Gastrocnemius medialis (tissue), 4 donors: ENCODE data around the gene RAB39A. TPM values are rescaled to one million over a fixed set of nuclear protein-coding genes. Genes with fewer than 3 reads are reported as not detected.
"Not testable (repeated sequence)": the region's sequence is repeated elsewhere in the genome, so short reads cannot be mapped to it uniquely, and the experiment has no call there.

Experiments
- ATAC-seq, 2 donors: fragments of 150-250 bp; one replicate each; pipeline ENCODE4 v1.9.1; 2016
- DNase-seq, 2 donors: peaks; one replicate each; pipeline ENCODE4 v3.0.0-alpha.2; 2019
- H3K27ac ChIP-seq, 4 donors: fragments of 200-600 bp; sonication (generic); 1 replicate in 1 of 4; 2 replicates in 3 of 4; pipeline ENCODE4 v1.5.1; 2016 to 2018; ENCODE audit warnings: mild to moderate bottlenecking in 2 of 4, moderate library complexity in 1 of 4
- H3K27me3 ChIP-seq, 3 donors: fragments of 200-600 bp; sonication (generic) in 2 of 3; 1 replicate in 1 of 3; 2 replicates in 2 of 3; pipeline versions ENCODE4 v1.5.1 to v1.6.0; 2016 to 2019; ENCODE audit warnings: mild to moderate bottlenecking in 1 of 3, moderate library complexity in 1 of 3
- H3K36me3 ChIP-seq, 2 donors: fragments of 200-600 bp; sonication (generic) in 1 of 2; one replicate each; pipeline ENCODE4 v1.5.1; 2017 to 2018
- H3K4me1 ChIP-seq, 2 donors: fragments of 200-600 bp; sonication (generic) in 1 of 2; one replicate each; pipeline ENCODE4 v1.5.1; 2016 to 2017; ENCODE audit warnings: mild to moderate bottlenecking in 2 of 2
- H3K4me3 ChIP-seq, 4 donors: fragments of 200-600 bp; sonication (generic) in 3 of 4; 1 replicate in 1 of 4; 2 replicates in 3 of 4; pipeline ENCODE4 v1.5.1; 2016 to 2019; ENCODE audit warnings: mild to moderate bottlenecking in 2 of 4
- H3K9me3 ChIP-seq, 3 donors: fragments of 200-600 bp; sonication (generic) in 2 of 3; 1 replicate in 1 of 3; 2 replicates in 2 of 3; pipeline ENCODE4 v1.5.1; 2016 to 2019
- CTCF ChIP-seq, 5 experiments: fragments of 450-650 bp in 3 of 5; fragments of 200-600 bp in 2 of 5; sonication (generic) in 2 of 5; IDR thresholded peaks in 4 of 5; conservative IDR thresholded peaks in 1 of 5; 1 replicate in 4 of 5; 2 replicates in 1 of 5; pipeline ENCODE4 v1.5.1; 2016 to 2019; ENCODE audit warnings: antibody characterized with exemption in 5 of 5, mild to moderate bottlenecking in 3 of 5, moderate library complexity in 3 of 5
- POLR2A ChIP-seq, 2 donors: fragments of 450-650 bp; IDR thresholded peaks; one replicate each; pipeline ENCODE4 v1.6.1; 2017; ENCODE audit warnings: antibody characterized with exemption in 2 of 2, mild to moderate bottlenecking in 2 of 2, moderate library complexity in 2 of 2
- in situ Hi-C, 4 donors: fragments of 200-750 bp; cut with MboI; loops; one replicate each; pipeline versions ENCODE4 v1.15.0 to v1.8.0; 2017; ENCODE audit warnings: low sequenced_read_pairs in 4 of 4
- intact Hi-C: fragments of 100-400 bp; cut with DNase I; formaldehyde crosslinking; loops from one replicate; pipeline ENCODE4 v1.15.1; 2023; ENCODE audit warnings: low total_unique reads
- total RNA-seq, 4 donors: library from RNA; depleted of rRNA; stranded (reverse); fragments of >200 nt; gene quantifications; one replicate each; pipeline versions ENCODE4 v1.1.0 to v1.2.3, GENCODE V29; 2016

RAB39A gene
- total RNA-seq, 4 donors from 2014 or later, result 0.22 TPM; not detected in 3

DNA sequence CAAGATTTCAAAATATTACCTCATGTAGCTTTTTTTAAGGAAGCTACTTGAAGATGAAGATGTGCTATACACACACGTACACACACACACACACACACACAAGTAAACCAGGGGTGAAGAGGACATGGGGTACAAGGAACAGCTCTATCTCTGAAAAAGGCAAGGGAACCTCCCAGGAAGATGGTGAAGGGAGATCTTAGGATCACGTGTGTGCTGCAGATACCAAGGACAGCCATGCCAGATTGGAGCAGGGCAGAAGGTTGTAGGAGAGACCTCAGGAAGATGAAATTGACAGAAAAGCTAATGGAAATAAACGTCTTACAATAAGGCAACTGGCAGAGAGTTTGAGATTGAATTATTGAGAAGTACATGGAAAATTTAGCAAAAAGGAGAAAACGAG lies 19.7 kb downstream of the RAB39A start:
- H3K9me3 ChIP-seq, result no peaks in the 10 kb centered on the region
- no peak for DNase-seq
- H3K27ac ChIP-seq, result no peak overlapping the region
- no peak overlapping the region for H3K4me3 ChIP-seq
- no peaks in the 10 kb centered on the region for H3K4me1 ChIP-seq
- TF ChIP-seq POLR2A (IDR thresholded peaks at IDR 0.05) (no peak), CTCF (IDR thresholded peaks at IDR 0.05 in 4 of 5, conservative IDR thresholded peaks at IDR 0.05 in 1 of 5) (no peak)
- H3K36me3 ChIP-seq, result no peaks in the 10 kb centered on the region
- in situ Hi-C loops (no loop called here), intact Hi-C loops (no loop called here)
- H3K27me3 ChIP-seq, result no peaks in the 10 kb centered on the region
- no peak for ATAC-seq

GRCh38 chr11:107948328-107948727 lies 20.1 kb downstream of the RAB39A start:
- H3K9me3 ChIP-seq, DNase-seq, H3K4me3 ChIP-seq, H3K36me3 ChIP-seq, in situ Hi-C loops, ATAC-seq, H3K4me1 ChIP-seq, H3K27me3 ChIP-seq, intact Hi-C loops, H3K27ac ChIP-seq: not testable (repeated sequence)

DNA sequence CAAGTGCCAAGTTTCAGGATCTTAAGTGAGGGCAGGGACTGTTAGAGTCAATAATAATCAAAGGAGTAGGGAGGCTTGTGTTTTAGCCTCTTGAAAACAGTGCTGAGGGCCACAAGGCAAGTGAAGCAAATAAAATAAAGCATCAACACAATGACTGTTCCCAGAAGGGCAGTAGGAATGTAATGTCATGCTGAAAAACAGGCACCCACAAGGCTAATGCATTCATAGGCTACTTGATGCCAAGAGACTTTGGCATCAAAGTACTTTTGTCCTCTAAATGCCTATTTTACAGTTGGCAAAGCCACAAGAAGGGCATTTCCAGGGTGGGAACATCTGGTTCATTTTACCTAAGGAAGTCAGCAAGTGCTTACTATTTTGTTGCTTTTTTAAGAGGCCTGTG lies 22.9 kb downstream of the RAB39A start:
- TF ChIP-seq POLR2A (IDR thresholded peaks at IDR 0.05), result no peak
- no peak for TF ChIP-seq CTCF (IDR thresholded peaks at IDR 0.05 in 4 of 5, conservative IDR thresholded peaks at IDR 0.05 in 1 of 5)
- H3K36me3 ChIP-seq, result no peaks in the 10 kb centered on the region
- no peak for ATAC-seq
- intact Hi-C loops, result no loop called here
- in situ Hi-C loops, result no loop called here
- H3K4me1 ChIP-seq, result no peaks in the 10 kb centered on the region
- H3K9me3 ChIP-seq, result no peaks in the 10 kb centered on the region
- no peaks in the 10 kb centered on the region for H3K27me3 ChIP-seq
- H3K4me3 ChIP-seq, result no peak overlapping the region
- H3K27ac ChIP-seq, result no peak overlapping the region
- DNase-seq, result no peak

GRCh38 chr11:107953446-107953845 lies 25.2 kb downstream of the RAB39A start:
- no peaks in the 10 kb centered on the region for H3K9me3 ChIP-seq
- no peaks in the 10 kb centered on the region for H3K4me1 ChIP-seq
- H3K36me3 ChIP-seq, result no peaks in the 10 kb centered on the region
- H3K4me3 ChIP-seq, result no peak overlapping the region
- DNase-seq, result no peak
- no peak for ATAC-seq
- intact Hi-C loops (no loop called here), in situ Hi-C loops (no loop called here)
- no peaks in the 10 kb centered on the region for H3K27me3 ChIP-seq
- TF ChIP-seq POLR2A (IDR thresholded peaks at IDR 0.05) (no peak), CTCF (IDR thresholded peaks at IDR 0.05 in 4 of 5, conservative IDR thresholded peaks at IDR 0.05 in 1 of 5) (no peak)
- H3K27ac ChIP-seq, result no peak overlapping the region

DNA sequence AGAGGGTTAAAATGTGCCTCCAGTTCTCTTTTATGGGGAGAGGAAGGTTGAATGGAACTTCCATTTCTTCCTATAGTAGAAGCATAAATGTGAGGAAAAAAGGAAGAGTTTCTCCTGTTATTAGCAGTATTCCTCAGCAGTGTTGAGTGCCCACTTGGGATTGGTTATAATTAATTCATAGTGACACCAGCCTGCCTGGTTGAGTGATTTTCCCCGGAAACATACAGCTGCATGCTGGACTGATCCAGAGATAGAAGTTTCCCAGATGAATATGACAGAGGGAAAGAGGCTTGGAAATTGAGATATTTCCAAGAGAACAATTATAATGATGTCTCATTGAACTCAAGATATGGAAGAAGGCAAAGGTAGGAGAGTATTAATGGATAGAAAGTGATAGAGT lies 28.3 kb downstream of the RAB39A start:
- in situ Hi-C loops (no loop called here), intact Hi-C loops (no loop called here)
- H3K4me1 ChIP-seq, result no peaks in the 10 kb centered on the region
- no peaks in the 10 kb centered on the region for H3K9me3 ChIP-seq
- ATAC-seq, result no peak
- TF ChIP-seq CTCF (IDR thresholded peaks at IDR 0.05 in 4 of 5, conservative IDR thresholded peaks at IDR 0.05 in 1 of 5) (no peak), POLR2A (IDR thresholded peaks at IDR 0.05) (no peak)
- H3K27ac ChIP-seq, result no peak overlapping the region
- no peak for DNase-seq
- H3K4me3 ChIP-seq, result no peak overlapping the region
- H3K27me3 ChIP-seq, result no peaks in the 10 kb centered on the region
- no peaks in the 10 kb centered on the region for H3K36me3 ChIP-seq
